OCI-LY3 (cell line): ENCODE results near the gene CD70.
"Not testable (repeated sequence)": the region's sequence is repeated elsewhere in the genome, so short reads cannot be mapped to it uniquely, and the experiment has no call there.

Source experiments
- EZH2phosphoT487 ChIP-seq: fragments of 200-600 bp; shearing (Covaris generic); IDR thresholded peaks from 2 replicates; pipeline ENCODE4 v1.6.1; 2018; ENCODE audit warnings: antibody characterized with exemption, mixed run types, low read depth
- TF ChIP-seq, protein P1 (sequence below): fragments of 200-600, 300-600 bp; sonication (generic); IDR thresholded peaks from 2 replicates; pipeline ENCODE4 v1.5.1; 2014; ENCODE audit warnings: antibody characterized with exemption, low read length, low read depth

DNA sequence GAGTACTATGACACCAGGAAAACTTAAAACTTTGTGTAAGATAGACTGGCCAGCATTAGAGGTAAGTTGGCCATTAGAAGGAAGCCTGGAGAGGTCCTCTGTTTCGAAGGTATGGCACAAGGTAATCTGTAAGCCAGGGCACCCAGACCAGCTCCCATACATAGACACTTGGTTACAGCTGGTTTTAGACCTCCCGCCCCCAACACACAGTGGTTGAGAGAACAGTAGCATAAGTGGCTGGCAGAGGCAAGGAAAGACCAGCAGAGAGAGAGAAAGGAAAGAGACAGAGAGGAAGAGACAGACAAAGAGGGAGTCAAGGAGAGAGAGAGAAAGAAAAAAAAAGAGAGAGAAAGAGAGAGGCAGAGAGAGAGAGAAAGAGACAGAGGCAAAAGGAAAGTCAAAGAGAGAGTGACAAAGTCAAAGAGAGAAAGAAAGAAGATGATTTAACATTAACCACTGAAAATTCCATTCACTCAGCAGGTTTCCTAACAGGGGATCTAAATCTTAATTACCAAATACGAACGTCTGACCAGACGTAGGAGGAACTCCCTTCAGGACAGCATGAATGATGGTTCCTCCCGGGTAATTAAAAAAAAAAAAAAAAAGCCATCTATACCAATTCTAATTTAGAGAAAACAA, 7.4 kb upstream of the CD70 start:
- TF ChIP-seq, protein P1, sequence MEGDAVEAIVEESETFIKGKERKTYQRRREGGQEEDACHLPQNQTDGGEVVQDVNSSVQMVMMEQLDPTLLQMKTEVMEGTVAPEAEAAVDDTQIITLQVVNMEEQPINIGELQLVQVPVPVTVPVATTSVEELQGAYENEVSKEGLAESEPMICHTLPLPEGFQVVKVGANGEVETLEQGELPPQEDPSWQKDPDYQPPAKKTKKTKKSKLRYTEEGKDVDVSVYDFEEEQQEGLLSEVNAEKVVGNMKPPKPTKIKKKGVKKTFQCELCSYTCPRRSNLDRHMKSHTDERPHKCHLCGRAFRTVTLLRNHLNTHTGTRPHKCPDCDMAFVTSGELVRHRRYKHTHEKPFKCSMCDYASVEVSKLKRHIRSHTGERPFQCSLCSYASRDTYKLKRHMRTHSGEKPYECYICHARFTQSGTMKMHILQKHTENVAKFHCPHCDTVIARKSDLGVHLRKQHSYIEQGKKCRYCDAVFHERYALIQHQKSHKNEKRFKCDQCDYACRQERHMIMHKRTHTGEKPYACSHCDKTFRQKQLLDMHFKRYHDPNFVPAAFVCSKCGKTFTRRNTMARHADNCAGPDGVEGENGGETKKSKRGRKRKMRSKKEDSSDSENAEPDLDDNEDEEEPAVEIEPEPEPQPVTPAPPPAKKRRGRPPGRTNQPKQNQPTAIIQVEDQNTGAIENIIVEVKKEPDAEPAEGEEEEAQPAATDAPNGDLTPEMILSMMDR, result not testable (repeated sequence)
- not testable (repeated sequence) for TF ChIP-seq EZH2phosphoT487
